Measurements from ENCODE around the gene CLASP1.

GRCh38 chr2:121695171-121695451 is 45.8 kb upstream of the CLASP1 start:
- no peak for TF ChIP-seq CTCF (IDR thresholded peaks at IDR 0.05)
- no peak for TF ChIP-seq POLR2A (IDR thresholded peaks at IDR 0.05)
